Body of pancreas (tissue), 4 donors: ENCODE measurements around the gene DERL3. TPM values are rescaled to one million over a fixed set of nuclear protein-coding genes. Genes with fewer than 3 reads are reported as not detected.

Source experiments
- ATAC-seq: fragments of 150-250 bp; one replicate; pipeline ENCODE4 v1.9.1; 2016
- DNase-seq, 4 donors: peaks; one replicate each; pipeline ENCODE4 v3.0.0-alpha.2; 2019
- H3K27ac ChIP-seq, 4 donors: fragments of 200-600 bp; sonication (generic); 1 replicate in 3 of 4; 2 replicates in 1 of 4; pipeline versions ENCODE4 v1.5.1 to v1.6.1; 2016 to 2019; ENCODE audit warnings: mild to moderate bottlenecking in 1 of 4, mixed read lengths in 1 of 4, moderate library complexity in 1 of 4
- H3K27me3 ChIP-seq, 2 donors: fragments of 200-600 bp; sonication (generic); one replicate each; pipeline ENCODE4 v1.6.0; 2016; ENCODE audit warnings: mild to moderate bottlenecking in 1 of 2
- H3K36me3 ChIP-seq, 2 donors: fragments of 200-600 bp; sonication (generic); replicated peaks in 1 of 2; 2 replicates each; pipeline ENCODE4 v1.5.1; 2016; ENCODE audit warnings: low read depth in 2 of 2; ENCODE audit not compliant: insufficient read depth in 1 of 2
- H3K4me1 ChIP-seq: fragments of 200-600 bp; sonication (generic); one replicate; pipeline ENCODE4 v1.6.0; 2016
- H3K4me3 ChIP-seq, 2 donors: fragments of 200-600 bp; sonication (generic); 1 replicate in 1 of 2; 2 replicates in 1 of 2; pipeline ENCODE4 v1.5.1; 2016 to 2019
- H3K9me3 ChIP-seq, 3 donors: fragments of 200-600 bp; sonication (generic); 1 replicate in 2 of 3; 2 replicates in 1 of 3; pipeline ENCODE4 v1.5.1; 2016
- POLR2A ChIP-seq, 3 donors: fragments of 450-650 bp; IDR thresholded peaks; one replicate each; pipeline ENCODE4 v1.6.1; 2016; ENCODE audit warnings: antibody characterized with exemption in 3 of 3, mild to moderate bottlenecking in 2 of 3
- WGBS, 2 donors: methylation state at CpG; one replicate each; pipeline ENCODE4 v1.1.5; 2017; 5-methylcytosine and 5-hydroxymethylcytosine counted together
- intact Hi-C: fragments of 100-400 bp; cut with DNase I; formaldehyde crosslinking; loops from one replicate; pipeline ENCODE4 v1.15.1; 2023
- total RNA-seq, 2 donors: library from RNA; depleted of rRNA; stranded (reverse); fragments of >200 nt; gene quantifications; one replicate each; pipeline ENCODE4 v1.1.0, GENCODE V29; 2016
- TF ChIP-seq, protein P1 (sequence below), 7 experiments: fragments of 450-650 bp in 4 of 7; fragments of 200-600 bp in 3 of 7; sonication (generic) in 3 of 7; IDR thresholded peaks; one replicate each; pipeline ENCODE4 v1.5.1; 2016 to 2019; ENCODE audit warnings: antibody characterized with exemption in 7 of 7

The DERL3 gene
- total RNA-seq, 2 donors from 2014 or later, result 6.2 to 33.3 TPM

DNA sequence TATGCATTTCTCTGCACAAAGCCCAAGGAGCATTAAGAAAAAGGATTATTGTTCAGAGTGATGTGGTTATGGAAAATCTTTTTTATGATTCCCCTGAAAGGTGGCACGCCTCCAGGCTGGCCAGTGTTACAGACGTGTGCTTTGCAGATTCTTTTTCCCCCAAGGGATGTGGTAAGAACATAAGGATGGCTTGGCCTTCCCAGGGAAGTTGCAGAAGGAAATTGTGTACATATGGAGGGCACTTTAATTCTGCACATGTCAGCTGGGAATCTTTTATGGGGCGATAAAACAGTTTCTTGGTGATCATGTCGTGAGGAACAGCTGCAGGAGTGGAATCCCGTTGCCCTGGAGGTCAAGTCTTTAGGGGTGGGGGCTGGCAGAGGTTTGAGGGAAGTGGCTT, 42.3 kb downstream of the DERL3 start:
- no peaks in the 10 kb centered on the region for H3K27me3 ChIP-seq
- WGBS, 2 donors, result 84 to 89% methylated on average over 5 of the region's 5 CpGs
- DNase-seq (no peak), ATAC-seq (no peak)
- no peaks in the 10 kb centered on the region for H3K9me3 ChIP-seq
- H3K4me3 ChIP-seq, result no peak overlapping the region
- TF ChIP-seq, protein P1, sequence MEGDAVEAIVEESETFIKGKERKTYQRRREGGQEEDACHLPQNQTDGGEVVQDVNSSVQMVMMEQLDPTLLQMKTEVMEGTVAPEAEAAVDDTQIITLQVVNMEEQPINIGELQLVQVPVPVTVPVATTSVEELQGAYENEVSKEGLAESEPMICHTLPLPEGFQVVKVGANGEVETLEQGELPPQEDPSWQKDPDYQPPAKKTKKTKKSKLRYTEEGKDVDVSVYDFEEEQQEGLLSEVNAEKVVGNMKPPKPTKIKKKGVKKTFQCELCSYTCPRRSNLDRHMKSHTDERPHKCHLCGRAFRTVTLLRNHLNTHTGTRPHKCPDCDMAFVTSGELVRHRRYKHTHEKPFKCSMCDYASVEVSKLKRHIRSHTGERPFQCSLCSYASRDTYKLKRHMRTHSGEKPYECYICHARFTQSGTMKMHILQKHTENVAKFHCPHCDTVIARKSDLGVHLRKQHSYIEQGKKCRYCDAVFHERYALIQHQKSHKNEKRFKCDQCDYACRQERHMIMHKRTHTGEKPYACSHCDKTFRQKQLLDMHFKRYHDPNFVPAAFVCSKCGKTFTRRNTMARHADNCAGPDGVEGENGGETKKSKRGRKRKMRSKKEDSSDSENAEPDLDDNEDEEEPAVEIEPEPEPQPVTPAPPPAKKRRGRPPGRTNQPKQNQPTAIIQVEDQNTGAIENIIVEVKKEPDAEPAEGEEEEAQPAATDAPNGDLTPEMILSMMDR (IDR thresholded peaks at IDR 0.05), result no peak
- TF ChIP-seq POLR2A (IDR thresholded peaks at IDR 0.05), result no peak
- intact Hi-C loops, result no loop called here
- no peak overlapping the region for H3K27ac ChIP-seq
- H3K4me1 ChIP-seq, result no peaks in the 10 kb centered on the region
- H3K36me3 ChIP-seq, result peaks cover 0 to 36% of the 10 kb centered on the region in 2 donors

DNA sequence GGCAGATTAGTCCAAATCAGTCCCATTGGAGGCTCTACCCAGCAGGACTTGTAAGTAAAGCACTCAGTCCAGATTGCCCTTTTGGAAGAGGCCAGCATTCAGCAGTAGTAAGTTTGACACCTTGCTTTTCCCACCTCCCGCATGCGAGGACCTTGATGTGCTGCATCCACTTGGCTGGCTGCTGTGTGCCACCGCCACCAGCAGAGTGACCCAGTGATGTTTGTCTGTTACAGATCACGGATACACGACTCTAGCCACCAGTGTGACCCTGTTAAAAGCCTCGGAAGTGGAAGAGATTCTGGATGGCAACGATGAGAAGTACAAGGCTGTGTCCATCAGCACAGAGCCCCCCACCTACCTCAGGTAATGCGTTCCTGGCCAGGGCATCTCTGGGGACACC, 45.5 kb downstream of the DERL3 start:
- 76 to 89% methylated on average over 3 to 8 of the region's 8 CpGs for WGBS, 2 donors
- H3K27ac ChIP-seq, result no peak overlapping the region
- DNase-seq (no peak), ATAC-seq (no peak)
- no peaks in the 10 kb centered on the region for H3K9me3 ChIP-seq
- H3K27me3 ChIP-seq, result no peaks in the 10 kb centered on the region
- TF ChIP-seq POLR2A (IDR thresholded peaks at IDR 0.05), result no peak
- TF ChIP-seq, protein P1 (IDR thresholded peaks at IDR 0.05), result no peak
- peaks cover 18% of the 10 kb centered on the region for H3K4me1 ChIP-seq
- intact Hi-C loops, result no loop called here
- H3K36me3 ChIP-seq, result peaks cover 0 to 23% of the 10 kb centered on the region in 2 donors
- no peak overlapping the region for H3K4me3 ChIP-seq

DNA sequence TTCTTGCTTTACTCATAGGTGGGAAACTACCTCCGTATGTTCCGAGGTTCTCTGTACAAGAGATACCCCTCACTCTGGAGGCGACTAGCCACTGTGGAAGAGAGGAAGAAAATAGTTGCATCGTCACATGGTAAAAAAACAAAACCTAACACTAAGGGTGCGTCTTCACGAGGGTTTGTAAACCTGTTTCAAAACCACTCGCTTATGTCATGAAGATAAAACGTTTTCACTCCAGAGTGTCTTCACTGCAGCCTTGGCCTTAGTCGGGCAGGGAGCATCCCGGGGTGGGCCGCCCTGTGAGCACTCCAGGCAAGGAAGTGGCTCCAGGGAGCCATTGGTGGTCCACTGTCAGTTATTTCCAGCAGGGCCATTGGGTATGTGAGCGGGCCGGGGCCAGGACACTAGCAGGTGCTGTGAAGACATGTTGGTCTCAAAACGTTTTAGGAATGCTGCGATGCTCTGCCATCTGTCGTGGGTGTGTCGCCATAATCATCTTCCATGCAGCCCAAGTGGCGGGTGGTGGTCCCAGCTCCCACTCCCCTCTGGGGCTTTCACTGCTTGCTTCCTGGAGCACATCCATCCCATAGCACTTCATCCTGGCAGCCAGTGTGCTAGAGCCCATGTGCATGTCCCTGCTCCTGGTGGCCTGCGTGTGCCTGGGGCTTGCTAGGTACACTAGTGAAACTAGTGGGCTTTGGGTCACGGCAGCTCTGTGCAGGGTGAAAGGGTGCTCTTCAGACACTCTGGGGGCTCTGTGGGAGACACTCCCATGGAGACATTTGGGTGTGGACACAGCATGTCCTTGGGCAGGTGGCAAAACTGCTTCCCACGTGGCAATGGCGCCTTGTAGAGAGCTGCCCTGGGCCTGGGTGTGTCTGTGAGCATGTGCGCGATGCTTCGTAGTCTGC, 46.8 kb downstream of the DERL3 start:
- peaks cover 26% of the 10 kb centered on the region for H3K4me1 ChIP-seq
- intact Hi-C loops, result no loop called here
- TF ChIP-seq, protein P1 (IDR thresholded peaks at IDR 0.05), result no peak
- no peak for TF ChIP-seq POLR2A (IDR thresholded peaks at IDR 0.05)
- H3K27ac ChIP-seq, result no peak overlapping the region
- WGBS, 2 donors, result 82 to 83% methylated on average over 13 to 25 of the region's 25 CpGs
- no peaks in the 10 kb centered on the region for H3K9me3 ChIP-seq
- no peaks in the 10 kb centered on the region for H3K27me3 ChIP-seq
- DNase-seq (no peak), ATAC-seq (no peak)
- peaks cover 0 to 23% of the 10 kb centered on the region in 2 donors for H3K36me3 ChIP-seq
- H3K4me3 ChIP-seq, result no peak overlapping the region

DNA sequence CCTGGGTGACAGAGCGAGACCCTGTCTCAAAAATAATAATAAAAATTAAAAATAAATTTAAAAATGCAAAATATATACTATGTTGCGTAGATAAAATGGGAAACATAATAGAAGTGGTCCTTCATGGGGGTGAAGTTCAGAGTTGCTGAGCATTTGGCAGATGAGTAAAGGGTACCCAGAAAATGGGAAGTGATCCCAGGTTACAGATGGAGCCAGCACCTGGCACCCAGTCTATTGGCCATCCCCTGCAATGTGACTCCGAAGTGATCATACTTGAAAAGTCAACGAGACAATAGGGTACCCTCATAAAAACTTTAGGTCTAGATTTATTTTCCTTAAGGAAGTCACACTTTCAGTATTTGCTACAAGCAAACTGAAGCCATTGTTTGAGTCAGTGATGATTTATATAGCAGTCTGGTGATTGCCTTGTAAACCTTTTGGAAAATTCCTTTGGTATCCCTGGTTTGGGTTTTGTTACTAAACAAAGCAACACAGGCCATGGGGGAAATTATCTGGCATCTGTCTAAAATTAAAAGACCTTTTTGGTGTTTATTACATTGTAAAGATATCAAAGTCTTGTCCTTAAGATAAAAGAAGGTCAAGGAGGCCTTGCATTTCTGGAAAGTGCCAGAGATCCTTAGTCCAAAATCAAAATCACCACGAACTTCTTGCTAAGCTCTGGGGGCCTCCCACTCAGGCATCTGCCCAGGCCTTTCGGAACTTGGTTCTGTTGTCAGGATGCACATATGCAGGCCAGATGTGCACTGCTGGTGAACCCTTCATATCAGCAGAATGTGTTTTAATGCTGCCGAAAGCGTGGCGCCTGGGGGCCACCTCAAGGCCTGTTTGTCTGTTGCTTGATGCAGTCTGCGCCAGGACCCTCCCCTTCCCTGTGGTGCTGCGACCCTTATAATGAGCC, 47.7 kb downstream of the DERL3 start:
- Histone ChIP-seq H3K36me3 (peaks cover 0 to 18% of the 10 kb centered on the region in 2 donors), H3K27ac (no peak overlapping the region), H3K9me3 (no peaks in the 10 kb centered on the region), H3K4me1 (peaks cover 32% of the 10 kb centered on the region), H3K27me3 (no peaks in the 10 kb centered on the region), H3K4me3 (no peak overlapping the region)
- DNase-seq (no peak), ATAC-seq (no peak)
- intact Hi-C loops, result no loop called here
- no peak for TF ChIP-seq POLR2A (IDR thresholded peaks at IDR 0.05)
- TF ChIP-seq, protein P1 (IDR thresholded peaks at IDR 0.05), result no peak
- WGBS, 2 donors, result 77 to 78% methylated on average over 9 to 11 of the region's 11 CpGs
